C4-2B (cell line): ENCODE results near the gene TXNDC17.
"Not testable (repeated sequence)": the region's sequence is repeated elsewhere in the genome, so short reads cannot be mapped to it uniquely, and the experiment has no call there.

Experiments
- H3K27ac ChIP-seq: fragments of 450-650 bp; 2 replicates; pipeline ENCODE4 v1.5.1; 2017
- CTCF ChIP-seq: fragments of 450-650 bp; conservative IDR thresholded peaks from 2 replicates; pipeline ENCODE4 v1.5.1; 2017; ENCODE audit warnings: mild to moderate bottlenecking
- ZFX ChIP-seq: fragments of 450-650 bp; IDR thresholded peaks from 2 replicates; pipeline ENCODE4 v1.6.1; 2017

The TXNDC17 gene

GRCh38 chr17:6640536-6641246 lies at the start of gene TXNDC17, which contains the start of gene KIAA0753:
TXNDC17 (plus strand) TSS chr17:6641060; CDS start chr17:6641083, 23 bp downstream.
KIAA0753 (minus strand) TSS chr17:6640711; CDS start chr17:6635103, 5,608 bp downstream.
- peak within 1 kb of the TSS; percentile 90 for H3K27ac ChIP-seq
- TF ChIP-seq ZFX, result peak; percentile 94
- TF ChIP-seq CTCF, result no peak

- H3K27ac ChIP-seq, result no peak overlapping the region
- no peak for TF ChIP-seq ZFX
- TF ChIP-seq CTCF, result no peak
Measured at GRCh38 chr17:6591599-6592158, 49.2 kb upstream of the TXNDC17 start.

- no peak overlapping the region for H3K27ac ChIP-seq
- TF ChIP-seq CTCF (no peak), ZFX (no peak)
Measured at GRCh38 chr17:6592173-6592572, 48.7 kb upstream of the TXNDC17 start.

- not testable (repeated sequence) for H3K27ac ChIP-seq
Measured at GRCh38 chr17:6593371-6593770, 47.5 kb upstream of the TXNDC17 start.

GRCh38 chr17:6596081-6596480 lies 44.8 kb upstream of the TXNDC17 start:
- TF ChIP-seq CTCF (no peak), ZFX (no peak)
- H3K27ac ChIP-seq, result peak overlapping the region; percentile 25; the same call in 1 of the 2 replicates

- no peak overlapping the region for H3K27ac ChIP-seq
- TF ChIP-seq ZFX (no peak), CTCF (no peak)
Measured at GRCh38 chr17:6596511-6596910, 44.3 kb upstream of the TXNDC17 start.

- no peak overlapping the region for H3K27ac ChIP-seq
- TF ChIP-seq ZFX (no peak), CTCF (no peak)
Measured at GRCh38 chr17:6596941-6597340, 43.9 kb upstream of the TXNDC17 start.
